ENCODE results near the gene GPD2.

GPD2 gene

DNA sequence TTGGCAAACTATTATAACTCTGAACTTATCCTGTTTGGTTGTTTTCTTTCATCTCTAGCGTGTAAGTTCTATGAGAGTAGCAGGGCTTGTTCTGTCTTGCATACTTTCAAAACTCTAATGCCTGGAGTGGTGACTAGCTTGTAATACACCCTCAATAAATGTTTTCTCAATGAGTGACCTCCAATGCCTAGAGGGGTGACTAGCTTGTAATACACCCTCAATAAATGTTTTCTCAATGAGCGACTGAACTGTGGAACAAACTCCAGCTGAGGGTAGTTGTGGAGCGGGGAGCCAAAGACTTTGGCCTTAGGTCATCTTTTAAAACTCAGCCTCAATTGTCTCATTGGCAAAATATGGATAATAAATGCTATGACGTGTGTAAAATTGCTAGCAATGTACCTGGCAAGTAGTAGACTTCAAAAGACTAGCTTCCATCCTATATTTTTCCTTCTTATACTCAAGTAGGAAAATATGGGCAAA is 1.8 kb downstream of the GPD2 start:
- peak overlapping the region; percentile 6 for H3K4me3 ChIP-seq (ENCODE audit: low read depth, low read length)

DNA sequence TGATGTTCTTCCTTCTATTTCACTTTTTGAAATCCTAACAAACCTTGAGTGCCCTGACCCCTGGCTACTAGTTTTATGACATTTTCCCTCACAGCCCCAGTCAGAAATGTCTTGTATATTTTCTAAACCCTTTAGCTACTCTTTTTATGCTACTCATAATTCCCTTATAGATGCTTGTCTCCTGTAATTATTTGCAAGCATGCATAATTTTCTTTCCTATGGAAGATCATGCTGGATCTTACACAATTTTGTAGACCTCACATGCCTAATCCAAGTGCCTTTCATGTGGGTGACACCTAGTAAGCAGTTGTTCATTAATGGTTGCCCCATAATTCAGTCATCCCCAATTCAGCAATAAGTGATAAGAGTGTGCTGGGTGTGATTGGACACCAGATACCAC is 6.9 kb downstream of the GPD2 start:
- H3K9ac ChIP-seq (ENCODE audit: low read depth, low read length), result no peak overlapping the region
- H3K4me3 ChIP-seq (ENCODE audit: low read depth, low read length), result no peak overlapping the region
- H3K36me3 ChIP-seq (ENCODE audit: control insufficient read depth, insufficient read depth, low read length), result no peaks in the 10 kb centered on the region
- no peaks in the 10 kb centered on the region for H3K9me3 ChIP-seq (ENCODE audit: control insufficient read depth, insufficient read depth, low read length)
- H3K27me3 ChIP-seq (ENCODE audit: control insufficient read depth, insufficient read depth, low read length), result no peaks in the 10 kb centered on the region
- H3K4me1 ChIP-seq (ENCODE audit: control insufficient read depth, insufficient read depth, low read length), result no peaks in the 10 kb centered on the region

More for the DNA sequence above, 1.8 kb downstream of the GPD2 start:
- no peaks in the 10 kb centered on the region for H3K9me3 ChIP-seq (ENCODE audit: control insufficient read depth, insufficient read depth, low read length)
- no peak overlapping the region for H3K9ac ChIP-seq (ENCODE audit: low read depth, low read length)
- peaks cover 13% of the 10 kb centered on the region for H3K4me1 ChIP-seq (ENCODE audit: control insufficient read depth, insufficient read depth, low read length)
- H3K27me3 ChIP-seq (ENCODE audit: control insufficient read depth, insufficient read depth, low read length), result no peaks in the 10 kb centered on the region
- H3K36me3 ChIP-seq (ENCODE audit: control insufficient read depth, insufficient read depth, low read length), result no peaks in the 10 kb centered on the region

DNA sequence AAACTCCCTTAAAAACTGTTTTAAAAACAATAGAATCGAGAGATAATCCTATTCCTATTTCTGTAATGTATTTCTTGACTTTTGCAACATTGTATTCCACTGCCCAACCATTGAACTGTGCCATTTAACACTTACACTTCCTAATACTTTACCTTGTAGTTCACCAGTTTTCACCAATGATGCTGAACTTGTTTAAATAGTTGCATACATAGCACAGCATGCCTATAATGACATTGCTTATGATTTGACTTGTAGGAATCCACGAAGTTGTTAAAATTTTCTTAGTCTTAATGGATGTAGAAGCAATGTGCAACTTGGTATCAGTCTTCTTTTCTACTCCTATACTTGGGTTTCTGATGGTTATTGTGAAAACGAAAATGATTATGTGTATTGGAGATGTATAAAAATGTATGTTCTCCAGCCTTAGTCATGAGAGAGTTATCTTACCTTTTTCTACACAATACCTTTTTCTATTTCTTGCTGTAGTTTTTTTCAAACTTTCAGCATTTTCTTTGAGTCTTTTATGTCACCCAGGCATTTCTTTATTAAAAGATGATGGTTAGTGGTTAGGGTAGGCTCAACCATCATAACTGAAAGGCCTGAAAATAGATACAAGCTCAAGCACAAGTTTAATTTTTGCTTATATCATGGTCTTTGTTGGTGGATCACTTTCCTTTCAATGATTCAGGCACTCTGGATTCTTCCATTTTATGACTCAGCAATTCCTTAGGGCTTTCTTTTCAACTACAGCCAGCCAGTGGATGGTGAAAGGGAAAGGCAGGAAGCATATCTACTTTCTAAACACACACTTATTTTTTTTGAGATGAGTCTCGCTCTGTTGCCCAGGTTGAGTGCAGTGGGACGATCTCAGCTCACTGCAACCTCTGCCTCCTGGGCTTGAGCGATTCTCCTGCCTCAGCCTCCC is 9.4 kb downstream of the GPD2 start:
- Histone ChIP-seq H3K4me3 (ENCODE audit: low read depth, low read length) (no peak overlapping the region), H3K27me3 (ENCODE audit: control insufficient read depth, insufficient read depth, low read length) (no peaks in the 10 kb centered on the region), H3K9me3 (ENCODE audit: control insufficient read depth, insufficient read depth, low read length) (no peaks in the 10 kb centered on the region), H3K36me3 (ENCODE audit: control insufficient read depth, insufficient read depth, low read length) (no peaks in the 10 kb centered on the region), H3K9ac (ENCODE audit: low read depth, low read length) (no peak overlapping the region), H3K4me1 (ENCODE audit: control insufficient read depth, insufficient read depth, low read length) (no peaks in the 10 kb centered on the region)

DNA sequence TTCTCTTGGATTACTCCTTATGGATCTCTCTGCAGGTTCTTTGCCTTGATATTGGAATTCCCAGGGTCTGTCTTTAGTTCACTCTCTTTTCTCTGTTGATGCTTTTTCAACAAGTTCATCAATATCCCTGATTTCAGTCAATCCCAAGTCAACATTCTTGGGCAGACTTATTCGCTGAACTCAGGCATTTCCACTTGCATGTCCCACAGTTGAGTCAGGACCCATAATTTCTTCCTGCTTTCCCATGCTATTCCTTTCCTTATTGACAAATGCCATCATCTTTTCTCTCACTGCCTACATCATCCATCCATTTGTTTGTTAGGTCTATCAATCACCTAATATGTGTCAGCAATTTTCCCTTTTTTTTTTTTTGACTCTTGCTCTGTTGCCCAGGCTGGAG is 11.6 kb downstream of the GPD2 start:
- Histone ChIP-seq H3K9ac (ENCODE audit: low read depth, low read length) (no peak overlapping the region), H3K36me3 (ENCODE audit: control insufficient read depth, insufficient read depth, low read length) (no peaks in the 10 kb centered on the region), H3K27me3 (ENCODE audit: control insufficient read depth, insufficient read depth, low read length) (no peaks in the 10 kb centered on the region), H3K9me3 (ENCODE audit: control insufficient read depth, insufficient read depth, low read length) (no peaks in the 10 kb centered on the region), H3K4me1 (ENCODE audit: control insufficient read depth, insufficient read depth, low read length) (no peaks in the 10 kb centered on the region), H3K4me3 (ENCODE audit: low read depth, low read length) (no peak overlapping the region)

DNA sequence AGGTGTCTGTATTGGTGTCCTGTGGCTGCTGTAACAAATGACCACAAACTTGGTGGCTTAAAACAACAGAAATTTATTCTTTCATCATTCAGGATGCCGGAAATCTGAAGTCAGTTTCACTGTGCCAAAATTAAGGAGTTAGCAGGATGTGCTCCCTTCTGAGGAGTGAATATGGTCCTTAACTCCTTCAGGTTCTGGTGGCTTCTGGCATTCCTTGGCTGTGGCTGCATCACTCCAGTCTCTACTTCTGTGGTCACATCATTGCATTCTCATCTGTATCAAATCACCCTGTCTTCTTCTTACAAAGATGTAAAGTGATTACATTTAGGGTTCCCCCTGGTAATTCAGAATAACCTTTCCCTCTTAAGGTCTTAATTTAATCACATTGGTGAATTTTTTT is 12.6 kb downstream of the GPD2 start:
- no peak overlapping the region for H3K9ac ChIP-seq (ENCODE audit: low read depth, low read length)
- no peaks in the 10 kb centered on the region for H3K4me1 ChIP-seq (ENCODE audit: control insufficient read depth, insufficient read depth, low read length)
- no peak overlapping the region for H3K4me3 ChIP-seq (ENCODE audit: low read depth, low read length)
- H3K36me3 ChIP-seq (ENCODE audit: control insufficient read depth, insufficient read depth, low read length), result no peaks in the 10 kb centered on the region
- no peaks in the 10 kb centered on the region for H3K9me3 ChIP-seq (ENCODE audit: control insufficient read depth, insufficient read depth, low read length)
- H3K27me3 ChIP-seq (ENCODE audit: control insufficient read depth, insufficient read depth, low read length), result no peaks in the 10 kb centered on the region

DNA sequence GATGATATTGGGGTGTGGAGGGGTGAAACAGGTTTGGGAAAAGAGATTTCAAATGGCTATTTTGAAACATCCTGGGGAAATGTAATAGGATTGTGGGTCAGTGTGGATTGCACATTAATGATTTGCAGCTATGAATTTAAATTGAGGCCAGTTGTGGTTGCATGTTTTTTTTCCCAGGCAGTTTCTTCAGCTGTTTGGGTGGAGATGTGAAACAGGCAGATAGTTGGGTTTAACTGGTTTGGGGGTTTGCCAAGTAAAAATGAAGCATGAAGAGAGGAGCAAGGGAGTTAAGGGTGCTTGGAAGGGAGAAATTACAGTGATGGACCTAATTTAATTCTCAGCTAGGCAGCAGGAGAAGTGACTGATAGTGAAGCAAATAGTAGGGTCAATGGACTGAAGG is 16.8 kb downstream of the GPD2 start:
- Histone ChIP-seq H3K4me1 (ENCODE audit: control insufficient read depth, insufficient read depth, low read length) (no peaks in the 10 kb centered on the region), H3K27me3 (ENCODE audit: control insufficient read depth, insufficient read depth, low read length) (no peaks in the 10 kb centered on the region), H3K4me3 (ENCODE audit: low read depth, low read length) (no peak overlapping the region), H3K36me3 (ENCODE audit: control insufficient read depth, insufficient read depth, low read length) (no peaks in the 10 kb centered on the region), H3K9ac (ENCODE audit: low read depth, low read length) (no peak overlapping the region), H3K9me3 (ENCODE audit: control insufficient read depth, insufficient read depth, low read length) (no peaks in the 10 kb centered on the region)

DNA sequence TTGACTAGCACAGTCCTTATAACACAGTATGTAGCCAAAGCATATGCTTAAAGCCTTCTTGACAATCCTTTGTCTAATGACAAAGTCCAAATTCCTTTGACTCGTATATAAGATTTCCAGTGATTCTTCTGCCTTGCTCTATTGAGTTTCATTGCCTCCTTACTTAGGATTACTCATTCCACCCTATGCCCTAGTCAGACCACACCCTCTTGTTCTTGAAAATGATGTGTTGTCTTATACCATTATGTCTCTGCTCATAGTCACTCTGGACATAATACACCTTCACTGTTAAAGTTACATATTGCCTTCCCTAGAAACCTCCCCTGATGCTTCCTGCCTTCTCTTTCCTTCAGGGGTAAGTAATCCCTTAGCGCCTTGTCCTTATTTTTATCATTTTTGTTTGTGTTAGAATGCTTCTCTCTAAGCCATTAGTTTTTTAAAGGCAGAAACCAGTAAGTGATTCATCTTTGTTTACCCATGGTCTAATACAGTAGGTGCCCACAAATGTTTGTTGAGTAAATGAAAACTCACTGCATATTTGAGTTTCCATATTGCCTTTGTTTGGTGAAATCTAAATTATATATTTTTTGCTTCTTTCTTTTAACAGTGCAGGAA is 19.3 kb downstream of the GPD2 start:
- H3K36me3 ChIP-seq (ENCODE audit: control insufficient read depth, insufficient read depth, low read length), result no peaks in the 10 kb centered on the region
- H3K9me3 ChIP-seq (ENCODE audit: control insufficient read depth, insufficient read depth, low read length), result no peaks in the 10 kb centered on the region
- H3K4me3 ChIP-seq (ENCODE audit: low read depth, low read length), result no peak overlapping the region
- no peaks in the 10 kb centered on the region for H3K27me3 ChIP-seq (ENCODE audit: control insufficient read depth, insufficient read depth, low read length)
- no peak overlapping the region for H3K9ac ChIP-seq (ENCODE audit: low read depth, low read length)
- no peaks in the 10 kb centered on the region for H3K4me1 ChIP-seq (ENCODE audit: control insufficient read depth, insufficient read depth, low read length)

DNA sequence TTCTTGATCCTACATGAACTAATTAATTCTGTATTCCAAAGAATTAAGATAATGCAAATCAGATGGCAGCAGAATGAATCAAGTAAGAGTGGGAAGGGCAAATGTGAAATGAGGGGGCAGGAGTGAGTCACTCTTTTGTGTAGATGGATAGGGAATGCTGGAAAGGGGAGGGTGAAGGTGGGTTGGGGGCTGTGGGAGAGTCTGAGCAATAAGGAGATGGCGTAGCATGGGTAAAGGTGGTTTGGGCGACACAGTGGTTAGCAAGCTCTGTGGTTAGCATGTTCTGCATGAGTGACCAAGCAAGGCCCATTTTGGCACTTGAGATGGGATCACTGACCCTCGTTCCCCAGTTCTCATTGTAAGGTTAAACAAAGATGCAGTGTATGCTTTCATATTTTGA is 20.4 kb downstream of the GPD2 start:
- H3K9me3 ChIP-seq (ENCODE audit: control insufficient read depth, insufficient read depth, low read length), result no peaks in the 10 kb centered on the region
- no peak overlapping the region for H3K9ac ChIP-seq (ENCODE audit: low read depth, low read length)
- no peaks in the 10 kb centered on the region for H3K4me1 ChIP-seq (ENCODE audit: control insufficient read depth, insufficient read depth, low read length)
- H3K4me3 ChIP-seq (ENCODE audit: low read depth, low read length), result no peak overlapping the region
- no peaks in the 10 kb centered on the region for H3K36me3 ChIP-seq (ENCODE audit: control insufficient read depth, insufficient read depth, low read length)
- H3K27me3 ChIP-seq (ENCODE audit: control insufficient read depth, insufficient read depth, low read length), result no peaks in the 10 kb centered on the region

DNA sequence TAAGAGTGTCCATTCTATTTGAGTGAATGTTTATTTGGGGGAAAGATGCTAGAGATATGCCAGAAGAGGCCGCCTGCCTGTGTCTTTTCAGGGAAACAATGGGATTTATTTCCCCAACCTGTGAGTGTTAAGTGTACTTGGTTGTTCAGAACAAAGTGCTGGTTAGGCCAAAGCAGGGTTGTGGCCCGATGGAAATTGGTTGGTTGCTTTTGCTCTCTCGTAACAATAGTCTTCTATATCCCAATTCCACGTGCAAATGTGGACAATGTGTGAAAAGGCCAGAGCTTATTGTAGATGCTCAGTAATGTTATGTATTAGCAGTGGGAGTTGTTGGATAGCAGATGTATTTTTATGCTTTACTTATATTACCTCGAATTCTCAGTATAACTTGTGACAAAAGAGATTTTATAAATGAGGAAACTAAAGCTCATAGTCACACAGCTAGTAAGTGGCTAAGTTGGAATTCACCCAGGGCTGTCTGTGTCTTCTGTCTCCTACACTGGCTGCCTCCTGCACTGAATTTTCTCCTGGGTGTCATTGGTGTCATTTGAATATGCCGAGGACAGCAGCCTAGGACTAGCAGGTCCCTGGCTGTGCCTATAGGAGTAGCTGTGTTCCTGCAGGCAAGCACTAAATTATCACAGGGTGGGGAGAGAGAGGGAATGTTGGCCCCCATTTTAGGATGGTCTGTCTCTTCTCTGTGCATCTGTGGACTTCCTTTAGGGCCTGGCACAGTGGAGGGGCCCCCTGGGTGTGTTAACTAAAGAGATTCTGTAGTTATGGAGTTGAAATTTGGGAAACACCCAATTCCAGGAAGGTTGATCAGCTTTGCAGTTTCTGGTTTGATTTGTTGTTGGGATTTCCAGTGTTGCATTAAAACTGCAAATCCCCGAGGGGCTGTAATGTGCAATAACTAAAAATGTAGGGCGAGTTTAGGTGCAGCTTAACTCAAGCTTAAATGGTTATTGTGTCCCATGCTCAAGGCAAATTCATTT is 21.6 kb downstream of the GPD2 start:
- Histone ChIP-seq H3K4me1 (ENCODE audit: control insufficient read depth, insufficient read depth, low read length) (no peaks in the 10 kb centered on the region), H3K9ac (ENCODE audit: low read depth, low read length) (no peak overlapping the region)

DNA sequence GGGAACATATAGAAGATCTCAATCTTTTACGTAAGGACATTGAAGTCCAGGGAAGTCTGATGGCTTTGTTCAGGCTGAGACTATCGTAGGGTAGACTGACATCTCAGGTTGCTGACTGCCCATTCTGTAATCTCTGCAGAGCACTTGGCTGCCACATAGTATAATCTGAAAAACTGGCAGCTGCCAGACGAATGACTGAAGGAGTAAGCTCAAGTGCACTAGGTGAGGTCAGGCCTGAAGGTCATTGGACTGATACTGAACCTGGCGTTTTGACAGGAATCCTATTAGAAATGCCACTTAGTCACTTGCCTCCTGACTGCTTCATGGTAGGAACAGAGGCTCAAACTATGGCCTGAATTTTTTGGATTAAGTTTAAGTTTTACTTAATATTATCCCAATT is 23.5 kb downstream of the GPD2 start:
- no peaks in the 10 kb centered on the region for H3K36me3 ChIP-seq (ENCODE audit: control insufficient read depth, insufficient read depth, low read length)
- no peaks in the 10 kb centered on the region for H3K4me1 ChIP-seq (ENCODE audit: control insufficient read depth, insufficient read depth, low read length)
- no peak overlapping the region for H3K4me3 ChIP-seq (ENCODE audit: low read depth, low read length)
- no peak overlapping the region for H3K9ac ChIP-seq (ENCODE audit: low read depth, low read length)
- H3K9me3 ChIP-seq (ENCODE audit: control insufficient read depth, insufficient read depth, low read length), result no peaks in the 10 kb centered on the region
- no peaks in the 10 kb centered on the region for H3K27me3 ChIP-seq (ENCODE audit: control insufficient read depth, insufficient read depth, low read length)

More for the DNA sequence above, 21.6 kb downstream of the GPD2 start:
- Histone ChIP-seq H3K9me3 (ENCODE audit: control insufficient read depth, insufficient read depth, low read length) (no peaks in the 10 kb centered on the region), H3K27me3 (ENCODE audit: control insufficient read depth, insufficient read depth, low read length) (no peaks in the 10 kb centered on the region), H3K36me3 (ENCODE audit: control insufficient read depth, insufficient read depth, low read length) (no peaks in the 10 kb centered on the region), H3K4me3 (ENCODE audit: low read depth, low read length) (no peak overlapping the region)

DNA sequence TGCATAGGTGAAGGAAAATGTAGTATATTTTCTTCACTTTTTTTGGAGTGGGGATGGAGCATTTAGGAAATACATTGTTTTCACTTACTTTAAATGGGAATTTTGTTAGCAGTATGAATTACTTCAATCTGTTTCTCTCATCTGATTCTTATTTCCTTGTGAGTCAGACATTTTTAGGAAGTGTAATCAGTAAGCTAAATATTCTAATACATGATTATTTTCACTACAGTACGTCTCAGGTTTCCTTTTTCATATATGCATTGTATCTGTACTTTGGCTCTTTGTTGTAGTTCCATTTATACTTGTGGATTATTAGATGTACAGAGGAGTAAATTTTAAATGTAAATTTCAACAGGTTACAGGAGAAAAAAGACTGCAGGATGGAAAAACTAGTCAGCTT is 27.9 kb downstream of the GPD2 start:
- Histone ChIP-seq H3K9ac (ENCODE audit: low read depth, low read length) (no peak overlapping the region), H3K4me1 (ENCODE audit: control insufficient read depth, insufficient read depth, low read length) (peaks cover 9% of the 10 kb centered on the region), H3K36me3 (ENCODE audit: control insufficient read depth, insufficient read depth, low read length) (no peaks in the 10 kb centered on the region), H3K4me3 (ENCODE audit: low read depth, low read length) (no peak overlapping the region), H3K9me3 (ENCODE audit: control insufficient read depth, insufficient read depth, low read length) (no peaks in the 10 kb centered on the region), H3K27me3 (ENCODE audit: control insufficient read depth, insufficient read depth, low read length) (no peaks in the 10 kb centered on the region)
